HPDE6-E6E7 (cell line): ENCODE measurements around the gene SRCAP.
A peak's percentile ranks its signal among the peaks of the same experiment; 100 is the strongest.
"Not testable (repeated sequence)": the region's sequence is repeated elsewhere in the genome, so short reads cannot be mapped to it uniquely, and the experiment has no call there.

ENCODE experiments used
- DNase-seq: peaks from one replicate; pipeline ENCODE4 v3.0.0; 2011; ENCODE audit warnings: missing footprints; ENCODE audit errors: extremely low spot score

Gene SRCAP

DNA sequence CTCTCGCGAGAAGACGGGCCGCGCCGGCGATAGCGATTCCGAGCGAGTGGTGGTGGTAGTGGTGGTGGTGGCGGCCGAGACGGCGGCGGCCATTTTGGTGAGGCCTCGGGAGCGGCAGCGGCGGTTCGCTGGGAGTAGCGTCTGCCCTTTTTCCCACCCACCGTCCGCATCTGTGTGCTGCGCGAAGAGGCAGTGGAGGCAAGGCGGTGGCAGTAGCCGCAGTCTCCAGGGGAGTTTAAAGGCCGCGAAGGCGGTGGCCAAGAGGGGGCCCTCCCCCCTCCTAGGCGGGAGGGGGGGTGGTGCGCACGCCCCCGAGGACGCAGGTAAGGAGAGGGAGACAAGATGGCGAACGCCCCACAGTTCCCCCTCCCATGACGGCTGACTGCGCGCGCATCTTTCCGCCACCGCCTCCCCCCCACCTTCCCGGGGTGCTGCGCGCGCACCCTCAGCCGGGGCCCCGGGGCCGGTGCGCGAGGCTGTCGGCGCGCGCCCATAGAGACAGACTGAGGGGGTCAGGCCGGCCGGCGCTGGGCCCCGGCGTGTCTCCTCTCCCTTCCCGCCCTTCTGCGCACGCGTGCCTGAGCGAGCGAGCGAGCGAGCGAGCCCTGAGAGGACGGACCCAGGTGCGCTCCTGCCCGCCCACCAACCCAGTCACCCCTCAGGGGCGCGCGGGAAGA is 694 bp upstream of the SRCAP start:
- peak; percentile 97 for DNase-seq

DNA sequence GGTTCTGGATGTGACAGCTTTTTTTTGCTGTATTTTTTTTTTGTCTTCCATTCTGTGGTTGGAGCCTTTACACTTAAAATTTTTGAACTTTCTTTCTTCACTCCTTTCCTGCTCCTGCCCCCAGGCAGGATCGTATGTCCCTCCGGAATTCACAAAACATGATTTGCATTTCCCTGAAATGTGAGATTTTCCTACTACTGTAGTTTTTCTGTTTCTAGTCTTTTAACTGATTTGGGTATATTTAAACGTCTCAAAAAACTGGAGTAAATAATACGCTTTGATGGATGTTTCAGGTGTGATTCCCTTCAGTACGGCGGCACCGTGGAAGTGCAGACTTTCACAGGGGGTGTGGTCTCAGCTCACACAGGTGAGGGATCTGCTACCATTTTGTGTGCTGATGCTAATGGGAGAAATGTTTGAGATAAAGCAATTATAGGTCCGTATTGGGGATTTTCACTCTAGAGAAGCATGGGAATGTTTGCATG is 686 bp downstream of the SRCAP start:
- no peak for DNase-seq

DNA sequence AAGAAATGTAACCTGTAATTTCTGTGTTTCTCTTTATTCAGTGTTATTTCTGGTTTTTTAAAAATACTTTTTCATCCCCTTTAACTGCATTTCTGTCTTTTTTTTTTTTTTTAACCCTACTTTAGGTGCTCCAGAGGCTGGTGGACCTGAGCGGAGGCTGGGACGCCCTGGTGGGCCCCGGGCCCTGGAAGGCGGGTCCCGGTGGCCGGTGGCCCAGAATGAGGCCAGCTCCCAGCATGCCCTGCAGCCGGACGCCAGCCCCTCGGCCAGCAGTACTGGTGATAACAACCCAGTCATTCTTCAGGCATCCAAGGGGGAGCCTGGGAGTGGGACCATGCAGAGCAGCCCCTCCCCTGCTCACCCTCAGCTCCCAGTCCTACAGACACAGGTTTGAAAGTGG is 1.5 kb downstream of the SRCAP start:
- DNase-seq, result no peak

DNA sequence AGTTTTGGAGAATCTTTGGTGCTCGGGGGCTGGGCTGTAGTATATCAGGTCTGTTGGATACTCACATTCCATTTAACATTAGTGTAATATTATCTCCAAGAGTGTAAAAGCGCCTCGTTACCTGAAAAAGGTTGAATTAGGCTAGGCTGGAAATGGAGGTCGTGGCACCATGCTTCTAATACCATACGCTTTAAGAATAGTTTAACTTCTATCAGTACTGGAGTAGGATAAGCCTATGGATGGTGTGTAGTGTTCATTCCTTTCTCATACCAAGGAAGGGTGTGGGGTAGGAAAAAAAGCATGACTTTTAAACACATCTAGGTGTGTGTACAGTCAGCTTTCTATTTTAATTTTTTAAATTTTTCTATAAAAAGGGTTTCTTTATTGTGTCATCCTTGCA is 2.0 kb downstream of the SRCAP start:
- DNase-seq, result no peak

DNA sequence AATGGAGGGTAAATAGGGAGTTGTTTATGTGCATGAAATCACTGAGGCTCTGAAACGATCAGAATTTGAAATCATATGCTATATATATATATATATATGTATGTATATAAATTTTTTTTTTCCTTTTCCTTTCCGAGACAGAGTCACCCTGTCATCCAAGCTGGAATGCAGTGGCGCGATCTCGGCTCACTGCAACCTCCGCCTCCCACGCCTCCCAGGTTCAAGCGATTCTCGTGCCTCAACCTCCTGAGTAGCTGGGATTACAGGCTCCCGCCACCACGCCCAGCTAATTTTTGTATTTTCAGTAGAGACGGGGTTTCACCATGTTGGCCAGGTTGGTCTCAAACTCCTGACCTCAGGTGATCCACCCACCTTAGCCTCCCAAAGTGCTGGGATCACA is 4.1 kb downstream of the SRCAP start:
- DNase-seq, result not testable (repeated sequence)

DNA sequence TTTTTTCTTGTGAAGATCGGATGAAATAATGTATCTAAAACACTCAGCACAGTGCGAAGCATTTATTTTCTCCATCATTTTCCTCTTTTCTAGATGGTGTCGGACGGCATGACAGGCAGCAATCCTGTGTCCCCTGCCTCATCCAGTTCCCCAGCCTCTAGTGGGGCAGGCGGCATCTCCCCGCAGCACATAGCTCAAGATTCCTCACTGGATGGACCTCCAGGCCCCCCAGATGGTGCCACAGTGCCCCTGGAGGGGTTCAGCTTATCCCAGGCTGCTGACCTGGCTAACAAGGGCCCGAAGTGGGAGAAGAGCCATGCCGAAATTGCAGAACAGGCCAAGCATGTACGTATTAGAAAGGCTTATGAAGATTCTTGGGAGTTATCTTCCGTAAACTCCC is 5.0 kb downstream of the SRCAP start:
- DNase-seq, result no peak

DNA sequence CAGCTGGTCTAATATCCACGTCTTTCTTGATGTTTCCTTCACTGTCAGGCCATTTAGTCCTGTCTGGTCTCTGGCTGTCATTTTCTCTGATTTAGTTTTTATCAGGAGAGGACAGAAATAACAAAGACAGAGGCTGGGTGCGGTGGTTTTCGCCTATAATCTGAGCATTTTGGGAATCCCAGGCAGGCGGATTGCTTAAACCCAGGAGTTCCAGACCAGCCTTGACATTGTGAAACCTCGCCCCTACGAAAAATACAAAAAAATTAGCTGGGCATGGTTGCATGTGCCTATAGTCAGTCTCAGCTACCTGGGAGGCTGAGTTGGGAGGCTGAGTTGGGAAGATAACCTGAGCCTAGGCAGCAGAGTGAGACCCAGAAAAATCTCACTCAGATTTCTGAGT is 7.1 kb downstream of the SRCAP start:
- no peak for DNase-seq

DNA sequence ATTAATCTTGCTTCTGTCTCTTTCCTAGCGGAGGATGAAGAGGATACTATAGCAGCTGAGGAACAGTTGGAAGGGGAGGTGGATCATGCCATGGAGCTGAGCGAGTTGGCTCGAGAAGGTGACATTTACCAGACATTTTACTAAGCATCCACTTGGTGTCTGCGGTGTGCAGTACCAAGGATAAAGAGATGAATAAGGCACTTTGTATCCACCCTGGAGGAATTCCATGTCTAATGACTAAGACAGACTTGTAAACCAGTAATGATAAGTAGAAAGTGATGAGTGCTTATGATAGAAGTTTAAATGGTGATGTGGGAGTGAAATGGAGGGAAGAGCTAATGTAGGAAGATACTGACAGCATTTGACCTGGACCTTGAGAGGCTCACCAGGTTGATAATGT is 12.0 kb downstream of the SRCAP start:
- no peak for DNase-seq

DNA sequence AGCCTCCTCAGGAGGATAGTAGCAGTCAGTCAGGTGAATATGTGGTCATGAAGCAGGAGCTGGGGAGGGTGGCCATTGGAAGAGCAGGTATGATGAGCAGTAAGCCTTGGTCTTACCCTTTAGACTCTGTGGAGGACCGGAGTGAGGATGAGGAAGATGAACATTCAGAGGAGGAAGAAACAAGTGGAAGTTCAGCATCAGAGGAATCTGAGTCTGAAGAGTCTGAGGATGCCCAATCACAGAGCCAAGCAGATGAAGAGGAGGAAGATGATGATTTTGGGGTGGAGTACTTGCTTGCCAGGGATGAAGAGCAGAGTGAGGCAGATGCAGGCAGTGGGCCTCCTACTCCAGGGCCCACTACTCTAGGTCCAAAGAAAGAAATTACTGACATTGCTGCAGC is 12.7 kb downstream of the SRCAP start:
- no peak for DNase-seq

DNA sequence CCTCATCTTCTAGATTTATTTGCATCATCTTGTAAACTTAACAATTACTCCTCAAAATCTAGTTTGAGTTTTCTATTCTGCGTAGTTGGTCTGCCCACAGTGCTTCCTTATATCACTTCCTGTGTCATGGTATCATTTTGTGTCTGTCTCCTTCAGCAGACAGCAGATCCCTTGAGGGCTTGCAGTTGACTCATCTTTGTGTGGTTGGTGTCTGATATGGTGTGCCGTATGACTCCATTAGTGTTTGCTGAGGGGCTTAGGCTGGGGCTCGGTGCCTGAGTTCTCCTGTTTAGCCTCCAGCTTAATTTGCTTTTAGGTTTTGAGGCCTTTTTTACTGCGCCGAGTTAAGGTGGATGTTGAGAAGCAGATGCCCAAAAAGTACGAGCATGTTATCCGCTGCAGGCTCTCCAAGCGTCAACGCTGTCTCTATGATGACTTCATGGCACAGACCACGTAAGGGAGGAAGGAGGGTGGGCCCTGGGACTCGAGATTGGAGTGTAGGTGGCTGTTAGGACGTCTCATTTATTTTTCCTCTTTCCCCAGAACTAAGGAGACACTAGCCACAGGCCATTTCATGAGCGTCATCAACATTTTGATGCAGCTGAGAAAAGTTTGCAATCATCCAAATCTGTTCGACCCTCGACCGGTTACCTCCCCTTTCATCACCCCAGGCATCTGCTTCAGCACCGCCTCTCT is 16.9 kb downstream of the SRCAP start:
- DNase-seq, result no peak

DNA sequence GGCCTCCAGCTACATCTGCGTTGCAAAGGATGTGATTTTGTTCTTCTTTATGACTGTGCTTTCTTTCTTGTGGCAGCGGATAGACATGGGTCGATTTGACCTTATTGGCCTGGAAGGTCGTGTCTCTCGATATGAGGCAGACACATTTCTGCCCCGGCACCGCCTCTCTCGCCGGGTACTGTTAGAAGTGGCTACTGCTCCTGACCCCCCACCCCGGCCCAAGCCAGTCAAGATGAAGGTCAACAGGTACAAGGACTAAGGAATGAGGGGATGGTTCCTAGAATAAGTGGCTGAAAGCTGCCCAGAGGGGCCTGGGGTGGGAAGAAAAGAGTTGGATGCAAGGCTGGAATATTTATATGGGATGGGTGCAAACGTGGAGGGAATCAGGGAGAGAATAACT is 21.1 kb downstream of the SRCAP start:
- no peak for DNase-seq

DNA sequence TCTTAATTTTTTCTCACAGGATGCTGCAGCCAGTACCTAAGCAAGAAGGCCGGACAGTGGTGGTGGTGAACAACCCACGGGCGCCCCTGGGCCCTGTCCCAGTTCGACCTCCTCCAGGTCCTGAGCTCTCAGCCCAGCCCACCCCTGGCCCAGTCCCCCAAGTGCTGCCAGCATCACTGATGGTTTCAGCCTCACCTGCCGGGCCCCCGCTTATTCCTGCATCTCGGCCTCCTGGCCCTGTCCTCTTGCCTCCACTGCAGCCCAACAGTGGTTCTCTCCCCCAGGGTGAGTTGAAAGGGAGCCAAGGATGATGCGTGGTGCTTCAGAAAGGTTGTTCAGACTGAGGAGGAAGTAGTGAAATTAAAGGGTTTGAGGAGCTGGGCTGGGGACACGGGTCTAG is 21.7 kb downstream of the SRCAP start:
- DNase-seq, result no peak

DNA sequence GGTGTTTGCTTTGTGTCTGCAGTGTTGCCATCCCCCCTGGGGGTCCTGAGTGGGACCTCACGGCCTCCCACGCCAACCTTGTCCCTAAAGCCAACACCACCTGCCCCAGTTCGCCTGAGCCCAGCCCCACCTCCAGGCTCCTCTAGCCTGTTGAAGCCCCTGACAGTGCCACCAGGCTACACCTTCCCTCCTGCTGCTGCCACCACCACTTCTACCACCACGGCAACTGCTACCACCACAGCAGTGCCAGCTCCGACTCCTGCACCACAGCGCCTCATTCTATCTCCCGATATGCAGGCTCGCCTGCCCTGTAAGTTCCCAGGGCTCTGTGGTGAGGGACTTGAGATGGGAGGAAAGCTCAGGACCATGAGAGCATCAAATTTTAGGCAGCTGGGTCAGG is 22.2 kb downstream of the SRCAP start:
- DNase-seq, result no peak

DNA sequence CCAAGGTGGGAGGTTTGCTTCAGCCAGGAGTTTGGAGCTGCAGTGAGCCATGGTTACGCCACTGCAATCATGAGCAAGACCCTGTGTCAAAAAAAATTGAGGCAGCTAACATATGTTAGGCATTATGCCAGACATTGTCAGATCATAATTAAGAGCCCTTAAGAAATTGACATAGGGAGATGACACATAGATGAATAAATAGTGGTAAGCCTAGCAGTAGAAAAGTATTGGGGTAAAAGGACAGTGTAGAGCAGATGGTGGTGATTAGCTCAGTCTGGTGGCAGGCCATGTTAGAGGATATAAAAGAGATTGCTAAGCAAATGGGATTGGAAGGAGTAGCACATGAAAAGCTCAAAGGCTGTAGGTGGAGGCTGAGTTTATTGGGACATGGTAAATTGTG is 22.6 kb downstream of the SRCAP start:
- no peak for DNase-seq

DNA sequence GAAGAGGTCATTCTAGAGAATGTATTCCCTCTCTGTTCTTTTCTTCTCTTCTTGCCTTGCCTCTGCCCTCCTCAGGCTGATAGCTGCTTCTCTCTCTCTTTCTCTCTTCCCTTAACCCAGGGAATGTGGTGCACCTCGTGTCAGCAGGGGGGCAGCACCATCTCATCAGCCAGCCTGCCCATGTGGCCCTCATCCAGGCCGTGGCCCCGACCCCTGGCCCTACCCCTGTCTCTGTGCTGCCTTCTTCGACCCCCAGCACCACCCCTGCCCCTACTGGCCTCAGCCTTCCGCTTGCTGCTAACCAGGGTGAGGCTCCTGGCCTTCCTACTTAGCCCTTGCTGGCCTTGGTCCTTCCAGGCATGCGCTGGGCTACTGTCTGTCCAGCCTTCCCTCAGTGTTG is 23.5 kb downstream of the SRCAP start:
- no peak for DNase-seq

DNA sequence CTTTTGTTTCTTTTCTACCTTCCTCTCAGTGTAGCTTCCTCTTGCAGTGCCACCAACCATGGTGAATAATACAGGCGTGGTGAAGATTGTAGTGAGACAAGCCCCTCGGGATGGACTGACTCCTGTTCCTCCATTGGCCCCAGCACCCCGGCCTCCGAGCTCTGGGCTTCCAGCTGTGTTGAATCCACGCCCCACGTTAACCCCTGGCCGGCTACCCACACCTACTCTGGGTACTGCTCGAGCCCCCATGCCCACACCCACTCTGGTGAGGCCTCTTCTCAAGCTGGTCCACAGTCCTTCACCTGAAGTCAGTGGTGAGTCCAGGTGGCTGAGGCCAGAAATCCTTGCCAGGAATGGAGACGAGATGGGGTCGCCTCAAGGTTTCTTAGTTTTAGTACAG is 23.9 kb downstream of the SRCAP start:
- DNase-seq, result no peak

DNA sequence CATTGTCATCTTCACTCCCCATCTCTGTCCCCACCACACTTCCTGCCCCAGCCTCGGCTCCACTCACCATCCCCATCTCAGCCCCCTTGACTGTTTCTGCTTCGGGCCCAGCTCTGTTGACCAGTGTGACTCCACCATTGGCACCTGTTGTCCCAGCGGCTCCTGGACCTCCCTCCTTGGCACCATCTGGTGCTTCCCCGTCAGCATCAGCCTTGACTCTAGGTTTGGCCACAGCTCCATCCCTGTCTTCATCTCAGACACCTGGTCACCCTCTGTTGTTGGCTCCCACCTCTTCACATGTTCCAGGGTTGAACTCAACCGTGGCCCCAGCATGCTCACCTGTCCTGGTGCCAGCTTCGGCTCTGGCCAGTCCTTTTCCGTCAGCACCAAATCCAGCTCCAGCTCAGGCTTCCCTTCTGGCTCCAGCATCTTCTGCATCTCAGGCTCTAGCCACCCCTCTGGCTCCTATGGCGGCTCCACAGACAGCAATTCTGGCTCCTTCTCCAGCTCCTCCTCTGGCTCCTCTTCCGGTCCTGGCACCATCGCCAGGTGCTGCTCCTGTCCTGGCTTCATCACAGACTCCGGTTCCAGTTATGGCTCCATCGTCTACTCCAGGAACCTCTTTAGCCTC is 24.9 kb downstream of the SRCAP start:
- no peak for DNase-seq

DNA sequence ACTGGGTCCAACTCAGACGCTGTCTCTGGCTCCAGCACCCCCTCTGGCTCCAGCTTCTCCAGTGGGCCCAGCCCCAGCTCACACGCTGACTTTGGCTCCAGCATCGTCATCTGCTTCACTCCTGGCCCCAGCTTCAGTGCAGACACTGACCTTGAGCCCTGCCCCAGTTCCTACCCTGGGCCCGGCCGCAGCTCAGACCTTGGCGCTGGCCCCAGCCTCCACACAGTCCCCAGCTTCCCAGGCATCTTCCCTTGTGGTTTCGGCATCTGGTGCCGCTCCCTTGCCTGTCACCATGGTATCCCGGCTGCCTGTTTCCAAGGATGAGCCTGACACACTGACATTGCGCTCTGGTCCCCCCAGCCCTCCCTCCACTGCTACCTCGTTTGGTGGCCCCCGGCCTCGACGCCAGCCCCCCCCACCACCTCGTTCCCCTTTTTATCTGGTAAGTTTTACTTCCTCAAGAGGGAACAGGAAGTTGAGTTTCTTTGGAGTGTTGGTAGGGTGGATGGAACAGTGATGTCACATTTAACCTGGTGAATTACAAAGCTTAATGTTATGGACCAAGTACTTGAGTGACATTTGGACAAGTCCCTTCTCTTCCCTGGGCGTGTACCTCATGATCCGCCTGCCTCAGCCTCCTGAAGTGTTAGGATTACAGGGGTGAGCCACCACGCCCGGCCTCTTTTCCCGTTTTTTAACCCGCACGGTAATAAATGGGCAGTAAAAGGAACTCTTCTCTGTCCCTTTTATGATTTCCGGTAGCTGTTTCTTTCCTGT is 25.9 kb downstream of the SRCAP start:
- DNase-seq, result no peak

DNA sequence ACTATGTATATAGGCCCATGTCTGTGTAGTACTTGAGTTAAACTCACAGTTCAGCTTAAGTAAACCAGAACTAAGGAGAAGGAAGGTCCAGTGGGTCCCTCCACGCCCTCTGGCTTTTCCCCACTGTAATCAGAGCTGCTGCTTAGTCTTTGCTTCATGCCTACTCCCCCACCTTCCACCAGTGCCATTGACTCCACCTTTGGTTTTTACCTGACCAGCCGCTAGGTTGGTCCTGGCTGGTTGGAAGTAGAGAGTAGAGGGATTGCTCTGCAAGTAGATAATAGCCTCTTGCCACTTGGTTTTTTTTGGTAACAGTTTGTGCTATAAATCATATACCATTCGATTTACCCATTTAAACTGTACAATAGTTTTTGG is 26.4 kb downstream of the SRCAP start:
- DNase-seq, result no peak

DNA sequence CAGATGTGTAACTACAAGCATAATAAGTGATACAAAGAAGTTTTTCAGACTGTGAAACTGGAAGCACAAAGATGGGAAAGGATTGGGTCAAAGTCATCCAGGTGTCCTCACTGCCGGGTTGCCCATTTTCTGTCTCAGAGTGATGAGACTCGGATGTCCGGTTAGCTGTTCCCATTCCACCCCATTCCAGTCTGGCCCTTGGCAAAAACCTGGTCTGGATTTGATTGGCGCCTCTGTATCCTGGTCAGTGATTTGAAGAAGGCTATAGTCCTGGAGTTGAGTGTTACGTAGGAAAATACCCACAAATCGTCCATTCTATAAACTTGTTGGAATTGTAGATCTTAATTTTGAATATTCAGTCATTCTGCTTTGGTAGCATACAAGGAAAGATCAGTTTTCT is 29.4 kb downstream of the SRCAP start:
- no peak for DNase-seq

DNA sequence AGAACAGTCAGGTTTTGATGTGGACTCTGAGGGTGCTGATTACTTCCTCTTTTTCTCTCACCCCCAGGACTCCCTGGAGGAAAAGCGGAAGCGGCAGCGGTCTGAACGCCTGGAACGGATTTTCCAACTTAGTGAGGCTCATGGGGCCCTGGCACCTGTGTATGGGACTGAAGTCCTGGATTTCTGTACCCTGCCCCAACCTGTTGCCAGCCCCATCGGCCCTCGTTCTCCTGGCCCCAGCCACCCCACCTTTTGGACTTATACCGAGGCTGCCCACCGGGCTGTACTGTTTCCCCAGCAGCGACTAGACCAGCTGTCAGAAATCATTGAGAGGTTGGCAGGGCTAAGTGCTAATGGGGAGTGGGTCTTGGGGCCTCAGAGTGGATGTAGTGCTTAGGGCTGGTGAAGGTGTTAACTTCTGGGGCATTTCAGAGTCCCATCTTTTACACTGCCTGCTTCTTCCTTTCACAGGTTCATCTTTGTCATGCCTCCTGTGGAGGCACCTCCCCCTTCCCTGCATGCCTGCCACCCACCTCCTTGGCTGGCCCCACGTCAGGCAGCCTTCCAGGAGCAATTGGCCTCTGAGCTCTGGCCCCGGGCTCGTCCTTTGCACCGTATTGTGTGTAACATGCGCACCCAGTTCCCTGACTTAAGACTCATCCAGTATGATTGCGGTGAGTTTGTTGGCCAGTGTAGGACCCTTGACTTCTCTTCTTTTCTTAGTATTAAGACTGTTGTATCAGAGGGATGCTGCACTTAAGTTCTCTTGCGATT is 30.1 kb downstream of the SRCAP start:
- DNase-seq, result no peak

DNA sequence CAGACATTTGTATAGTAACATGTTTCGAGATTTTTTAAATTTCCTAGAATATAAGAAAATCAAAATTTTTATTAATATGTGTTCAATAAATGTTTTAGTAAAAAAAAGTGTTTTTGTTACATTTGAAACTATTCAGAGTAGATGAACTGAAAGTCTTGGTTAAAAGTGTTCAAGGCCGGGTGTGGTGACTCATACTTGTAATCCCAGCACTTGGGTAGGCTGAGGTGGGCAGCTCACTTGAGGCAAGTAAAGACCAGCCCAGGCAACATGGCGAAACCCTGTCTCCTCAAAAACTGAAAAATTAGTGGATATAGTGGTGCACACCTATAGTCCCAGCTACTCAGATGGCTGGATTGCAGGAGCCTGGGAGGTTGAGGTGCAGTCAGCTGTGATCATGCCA is 32.4 kb downstream of the SRCAP start:
- DNase-seq, result no peak
